Neuronal stem cell (in vitro differentiated cells): ENCODE data around the gene RNF113B.

ENCODE experiments used
- DNase-seq: peaks from one replicate; pipeline ENCODE4 v3.0.0-alpha.2; 2013; ENCODE audit warnings: low spot score
- H2AFZ ChIP-seq: one replicate; pipeline ENCODE4 v1.6.1; 2013; ENCODE audit warnings: mild to moderate bottlenecking, low read length, inconsistent platforms
- H2AK5ac ChIP-seq: 2 replicates; pipeline ENCODE4 v1.6.1; 2013; ENCODE audit warnings: low read depth, mild to moderate bottlenecking, inconsistent platforms, low read length, moderate library complexity, mixed read lengths
- H2BK120ac ChIP-seq: 2 replicates; pipeline ENCODE4 v1.6.1; 2013; ENCODE audit warnings: low read depth, mild to moderate bottlenecking, inconsistent platforms, low read length, moderate library complexity, mixed read lengths
- H2BK12ac ChIP-seq: one replicate; pipeline ENCODE4 v1.6.1; 2013; ENCODE audit warnings: low read length, inconsistent platforms
- H2BK15ac ChIP-seq: 2 replicates; pipeline ENCODE4 v1.6.1; 2013; ENCODE audit warnings: mild to moderate bottlenecking, low read length, inconsistent platforms, mixed read lengths
- H2BK5ac ChIP-seq: one replicate; pipeline ENCODE4 v1.6.1; 2013; ENCODE audit warnings: inconsistent platforms, mild to moderate bottlenecking, low read length, moderate library complexity
- H3K14ac ChIP-seq: one replicate; pipeline ENCODE4 v1.6.1; 2013; ENCODE audit warnings: low read length, inconsistent platforms
- H3K18ac ChIP-seq: 2 replicates; pipeline ENCODE4 v1.6.1; 2013; ENCODE audit warnings: low read length, inconsistent platforms
- H3K23ac ChIP-seq: 2 replicates; pipeline ENCODE4 v1.6.1; 2013; ENCODE audit warnings: low read depth, mild to moderate bottlenecking, mixed read lengths, low read length, inconsistent platforms; ENCODE audit not compliant: poor library complexity
- H3K27ac ChIP-seq: replicated peaks from 3 replicates; pipeline ENCODE4 v1.5.1; 2013; ENCODE audit warnings: low read length, inconsistent platforms
- H3K27me3 ChIP-seq, 3 experiments: 2 replicates each; pipeline ENCODE4 v1.6.1; 2013; ENCODE audit warnings: low read length in 3 of 3, mild to moderate bottlenecking in 2 of 3, inconsistent platforms in 1 of 3, low read depth in 1 of 3, mixed read lengths in 1 of 3, moderate library complexity in 1 of 3; ENCODE audit not compliant: control insufficient read depth in 3 of 3, insufficient read depth in 3 of 3
- H3K36me3 ChIP-seq, 2 donors: replicated peaks in 1 of 2; 2 replicates each; pipeline ENCODE4 v1.6.1; 2013; ENCODE audit warnings: low read length in 2 of 2; ENCODE audit not compliant: control insufficient read depth in 2 of 2, insufficient read depth in 2 of 2
- H3K4ac ChIP-seq: 2 replicates; pipeline ENCODE4 v1.6.1; 2013; ENCODE audit warnings: inconsistent platforms, mild to moderate bottlenecking, low read length, moderate library complexity
- H3K4me1 ChIP-seq, 2 donors: 1 replicate in 1 of 2; 2 replicates in 1 of 2; pipeline ENCODE4 v1.6.1; 2013; ENCODE audit warnings: low read length in 2 of 2, low read depth in 1 of 2; ENCODE audit not compliant: control insufficient read depth in 2 of 2, insufficient read depth in 1 of 2
- H3K4me2 ChIP-seq: one replicate; pipeline ENCODE4 v1.6.1; 2013; ENCODE audit warnings: mild to moderate bottlenecking, low read length, inconsistent platforms; ENCODE audit not compliant: insufficient read depth, poor library complexity, severe bottlenecking
- H3K4me3 ChIP-seq, 2 donors: 2 replicates each; pipeline ENCODE4 v1.5.1; 2013; ENCODE audit warnings: low read length in 2 of 2, mild to moderate bottlenecking in 2 of 2, inconsistent platforms in 1 of 2, moderate library complexity in 1 of 2
- H3K79me1 ChIP-seq: one replicate; pipeline ENCODE4 v1.6.1; 2013; ENCODE audit warnings: low read depth, mild to moderate bottlenecking, inconsistent platforms, low read length, moderate library complexity
- H3K9ac ChIP-seq: one replicate; pipeline ENCODE4 v1.6.1; 2013; ENCODE audit warnings: mild to moderate bottlenecking, low read depth, low read length, inconsistent platforms; ENCODE audit not compliant: poor library complexity
- H3K9me3 ChIP-seq, 2 donors: replicated peaks in 1 of 2; 2 replicates each; pipeline versions ENCODE3 to v1.6.1; 2013; ENCODE audit warnings: low read length in 2 of 2, mild to moderate bottlenecking in 2 of 2, inconsistent platforms in 1 of 2, low read depth in 1 of 2, mixed read lengths in 1 of 2, moderate library complexity in 1 of 2; ENCODE audit not compliant: control insufficient read depth in 2 of 2, insufficient read depth in 1 of 2
- H4K8ac ChIP-seq: one replicate; pipeline ENCODE4 v1.6.1; 2013; ENCODE audit warnings: low read depth, mild to moderate bottlenecking, inconsistent platforms, low read length, moderate library complexity
- H4K91ac ChIP-seq: one replicate; pipeline ENCODE4 v1.6.1; 2013; ENCODE audit warnings: low read length, low read depth, mild to moderate bottlenecking, inconsistent platforms; ENCODE audit not compliant: poor library complexity
- WGBS, 2 donors: extraction: QIAGEN DNeasy Blood & Tissue Kit; methylation state at CpG; one replicate each; pipeline ENCODE4 v1.1.7; 2013; ENCODE audit warnings: missing lambda C conversion rate in 2 of 2, mixed read lengths in 1 of 2; ENCODE audit not compliant: insufficient read length in 2 of 2, insufficient replicate concordance in 1 of 2; ENCODE audit errors: extremely low coverage in 2 of 2; 5-methylcytosine and 5-hydroxymethylcytosine counted together

RNF113B gene

DNA sequence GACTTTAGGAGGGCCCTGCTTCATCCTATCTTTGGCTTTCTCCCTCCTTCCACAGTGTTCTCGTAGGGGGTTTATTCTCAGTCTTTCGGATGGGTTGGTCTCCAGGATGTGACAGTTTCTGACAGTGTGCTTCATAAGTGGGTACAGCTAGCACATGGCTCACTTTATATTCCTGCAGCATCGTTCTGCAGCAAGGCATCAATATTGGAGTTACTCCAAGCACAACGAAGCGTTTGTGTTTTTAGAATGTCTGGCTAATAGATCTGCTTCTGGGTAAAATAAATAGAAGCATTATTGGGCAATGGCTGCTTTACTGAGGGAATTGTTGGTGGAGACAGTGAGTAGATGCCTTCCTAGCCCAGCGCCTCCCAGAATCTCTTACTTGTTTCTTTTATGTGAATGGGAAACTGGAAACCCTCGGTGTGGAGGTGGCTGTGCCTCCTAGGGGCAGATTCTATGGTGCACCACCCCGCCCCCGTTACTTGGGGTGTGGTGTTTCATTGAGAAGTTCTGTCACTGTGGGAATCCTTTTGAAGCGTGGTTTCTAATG, 32.2 kb downstream of the RNF113B start:
- H2BK120ac ChIP-seq = no peak overlapping the region
- no peak overlapping the region for H2BK5ac ChIP-seq
- no peak overlapping the region for H4K91ac ChIP-seq
- H3K4me2 ChIP-seq = peak overlapping the region; percentile 82
- peaks cover 0 to 14% (median 0%) of the 10 kb centered on the region in 3 experiments for H3K27me3 ChIP-seq
- peak overlapping the region; percentile 70 to 93 for H3K4me3 ChIP-seq
- peaks cover 0 to 12% of the 10 kb centered on the region in 2 donors for H3K36me3 ChIP-seq
- no peak overlapping the region for H3K4ac ChIP-seq
- H3K79me1 ChIP-seq = peaks cover 2% of the 10 kb centered on the region
- H4K8ac ChIP-seq = no peak overlapping the region
- no peak overlapping the region for H2BK12ac ChIP-seq
- no peak overlapping the region for H3K9ac ChIP-seq
- peaks cover 0 to 6% of the 10 kb centered on the region in 2 donors for H3K9me3 ChIP-seq
- H3K27ac ChIP-seq = peak overlapping the region; percentile 2
- no peak overlapping the region for H3K14ac ChIP-seq
- H3K23ac ChIP-seq = no peak overlapping the region
- no peak overlapping the region for H2AFZ ChIP-seq
- H2BK15ac ChIP-seq = no peak overlapping the region
- peak; percentile 53 for DNase-seq
- no peak overlapping the region for H3K18ac ChIP-seq
- H3K4me1 ChIP-seq = peaks cover 18 to 21% of the 10 kb centered on the region in 2 donors
- no peak overlapping the region for H2AK5ac ChIP-seq
- WGBS, 2 donors = no CpG with 5 or more reads among the region's 10 CpGs

DNA sequence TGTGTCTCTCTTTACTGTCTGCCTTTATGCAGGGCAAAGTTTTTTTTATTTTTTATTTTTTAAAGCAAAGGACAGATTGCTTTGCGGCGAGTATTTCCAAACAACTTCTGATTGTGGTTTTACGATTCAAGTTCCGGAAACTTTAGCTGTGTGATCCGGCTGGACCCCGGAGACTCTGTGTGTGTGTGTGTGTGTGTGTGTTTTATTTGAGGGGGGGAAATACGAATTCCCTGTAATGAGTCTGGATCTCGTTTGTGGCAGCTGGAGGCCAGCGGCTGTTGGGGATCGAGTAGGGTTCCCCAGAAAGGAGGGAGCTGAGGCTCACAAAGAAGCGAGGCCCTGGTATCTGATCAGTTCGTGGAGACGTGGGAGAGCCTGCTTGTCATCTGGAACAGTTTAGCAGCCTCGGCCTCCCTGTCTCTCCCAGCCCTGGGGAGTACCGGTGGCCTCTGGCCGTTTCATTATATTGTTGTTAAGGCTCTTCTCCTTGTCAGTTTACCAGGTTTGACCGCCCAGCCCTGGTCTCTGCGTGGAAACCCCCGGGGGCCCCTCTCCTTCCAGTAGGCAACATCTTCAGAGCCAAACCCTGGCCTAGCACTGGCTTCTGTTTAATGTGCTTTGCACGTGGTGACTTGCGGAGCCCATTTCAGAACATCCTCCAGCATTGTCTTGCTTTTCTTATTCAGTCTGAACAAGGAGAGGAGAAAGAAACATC, 32.9 kb downstream of the RNF113B start:
- Histone ChIP-seq H3K18ac (peak overlapping the region; percentile 97), H2BK5ac (peak overlapping the region; percentile 72), H3K23ac (peak overlapping the region; percentile 8), H3K4ac (no peak overlapping the region), H3K79me1 (peaks cover 2% of the 10 kb centered on the region), H3K4me3 (peak overlapping the region; percentile 70 to 93), H3K36me3 (peaks cover 0 to 10% of the 10 kb centered on the region in 2 donors), H3K4me1 (peaks cover 18 to 21% of the 10 kb centered on the region in 2 donors), H4K91ac (no peak overlapping the region), H3K27ac (no peak overlapping the region), H3K9ac (peak overlapping the region; percentile 66), H2BK120ac (no peak overlapping the region), H2BK15ac (no peak overlapping the region), H3K4me2 (peak overlapping the region; percentile 82), H2AK5ac (peak overlapping the region; percentile 94), H3K9me3 (peaks cover 0 to 6% of the 10 kb centered on the region in 2 donors), H2BK12ac (no peak overlapping the region), H3K27me3 (peaks cover 0 to 14% (median 0%) of the 10 kb centered on the region in 3 experiments), H4K8ac (no peak overlapping the region), H2AFZ (peak overlapping the region; percentile 99), H3K14ac (no peak overlapping the region)
- no peak for DNase-seq
- WGBS, 2 donors = no CpG with 5 or more reads among the region's 21 CpGs

DNA sequence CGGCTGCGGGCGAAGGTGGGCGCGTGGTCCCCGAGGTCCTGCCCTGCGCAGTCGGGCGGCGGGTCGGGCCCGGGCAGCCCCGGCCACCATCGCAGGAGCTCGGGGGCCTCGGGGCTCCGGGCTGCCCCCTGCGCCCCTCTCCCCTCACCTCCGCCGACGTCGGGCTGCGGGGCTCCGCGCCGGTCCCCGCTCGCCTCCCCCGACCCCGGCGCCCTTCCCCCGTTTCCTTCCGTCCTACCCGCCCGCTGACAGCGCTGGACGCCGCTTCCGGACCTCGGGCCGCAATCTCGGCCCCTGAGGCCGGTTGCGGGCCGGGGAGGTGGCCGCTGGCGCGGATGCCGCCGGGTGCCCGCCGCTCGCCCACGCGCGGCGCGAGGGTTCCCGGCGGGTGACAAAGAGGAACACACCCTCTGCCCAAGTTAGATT, 33.5 kb downstream of the RNF113B start:
- peak overlapping the region; percentile 72 for H2BK5ac ChIP-seq
- no peak overlapping the region for H2BK120ac ChIP-seq
- H4K8ac ChIP-seq = no peak overlapping the region
- H2AK5ac ChIP-seq = peak overlapping the region; percentile 94
- no peak overlapping the region for H2BK12ac ChIP-seq
- H3K27me3 ChIP-seq = peaks cover 0 to 14% (median 0%) of the 10 kb centered on the region in 3 experiments
- peak overlapping the region; percentile 90 for H3K9ac ChIP-seq
- no peak overlapping the region for H2BK15ac ChIP-seq
- peak overlapping the region; percentile 52 for H3K4me2 ChIP-seq
- H3K14ac ChIP-seq = no peak overlapping the region
- peaks cover 0 to 4% of the 10 kb centered on the region in 2 donors for H3K9me3 ChIP-seq
- H3K36me3 ChIP-seq = peaks cover 0 to 4% of the 10 kb centered on the region in 2 donors
- WGBS, 2 donors = no CpG with 5 or more reads among the region's 60 CpGs
- no peak overlapping the region for H4K91ac ChIP-seq
- H2AFZ ChIP-seq = peak overlapping the region; percentile 99
- peak overlapping the region; percentile 70 to 93 for H3K4me3 ChIP-seq
- peak overlapping the region; percentile 60 for H3K27ac ChIP-seq
- DNase-seq = no peak
- no peaks in the 10 kb centered on the region for H3K79me1 ChIP-seq
- peak overlapping the region; percentile 69 for H3K23ac ChIP-seq
- H3K4me1 ChIP-seq = peaks cover 18 to 21% of the 10 kb centered on the region in 2 donors
- H3K4ac ChIP-seq = no peak overlapping the region
- H3K18ac ChIP-seq = peak overlapping the region; percentile 97

DNA sequence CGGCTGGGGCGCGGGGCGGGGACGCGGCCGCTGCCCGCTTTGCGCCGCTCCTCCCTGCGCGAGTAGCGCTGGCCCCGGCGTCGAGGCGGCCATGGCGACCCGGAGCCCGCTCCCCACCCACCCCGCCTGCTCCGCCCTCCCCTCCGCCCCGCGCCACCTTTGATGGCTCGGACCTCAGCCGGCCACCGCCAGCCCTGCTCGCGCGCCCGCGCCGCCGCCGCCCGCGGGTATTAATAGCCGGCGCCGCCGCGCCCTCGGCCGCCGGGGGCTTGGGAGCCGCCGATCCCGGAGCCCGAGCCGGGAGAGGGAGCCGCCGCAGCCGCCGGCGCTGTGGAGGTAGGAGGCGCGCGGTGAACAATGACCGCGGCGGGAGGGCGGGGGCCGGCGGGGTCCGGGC, 33.9 kb downstream of the RNF113B start:
- Histone ChIP-seq H3K27ac (peak overlapping the region; percentile 60), H2BK15ac (no peak overlapping the region), H3K4me2 (peak overlapping the region; percentile 52), H3K18ac (peak overlapping the region; percentile 97), H4K91ac (no peak overlapping the region), H3K9ac (peak overlapping the region; percentile 90), H3K9me3 (no peaks in the 10 kb centered on the region), H4K8ac (no peak overlapping the region), H3K27me3 (peaks cover 0 to 14% (median 0%) of the 10 kb centered on the region in 3 experiments), H3K4me1 (peaks cover 18 to 21% of the 10 kb centered on the region in 2 donors), H2BK5ac (peak overlapping the region; percentile 72), H2BK12ac (no peak overlapping the region), H3K4ac (no peak overlapping the region), H2AFZ (peak overlapping the region; percentile 99), H2AK5ac (no peak overlapping the region), H3K4me3 (peak overlapping the region; percentile 70 to 93), H3K23ac (no peak overlapping the region), H3K79me1 (no peaks in the 10 kb centered on the region), H2BK120ac (no peak overlapping the region), H3K36me3 (no peaks in the 10 kb centered on the region), H3K14ac (no peak overlapping the region)
- DNase-seq = peak; percentile 58
- WGBS, 2 donors = no CpG with 5 or more reads among the region's 66 CpGs
